Stimulated activated CD4-positive, alpha-beta T cell treated with anti-CD3 and anti-CD28 coated beads, Interleukin-15, amount 100 ng/mL, for 48 hours (primary cell): ENCODE measurements around the gene COLEC11.

ENCODE experiments used
- DNase-seq, 2 donors: peaks; one replicate each; pipeline ENCODE4 v3.0.0-alpha.2; 2020; ENCODE audit warnings: low read depth in 2 of 2

The COLEC11 gene

DNA sequence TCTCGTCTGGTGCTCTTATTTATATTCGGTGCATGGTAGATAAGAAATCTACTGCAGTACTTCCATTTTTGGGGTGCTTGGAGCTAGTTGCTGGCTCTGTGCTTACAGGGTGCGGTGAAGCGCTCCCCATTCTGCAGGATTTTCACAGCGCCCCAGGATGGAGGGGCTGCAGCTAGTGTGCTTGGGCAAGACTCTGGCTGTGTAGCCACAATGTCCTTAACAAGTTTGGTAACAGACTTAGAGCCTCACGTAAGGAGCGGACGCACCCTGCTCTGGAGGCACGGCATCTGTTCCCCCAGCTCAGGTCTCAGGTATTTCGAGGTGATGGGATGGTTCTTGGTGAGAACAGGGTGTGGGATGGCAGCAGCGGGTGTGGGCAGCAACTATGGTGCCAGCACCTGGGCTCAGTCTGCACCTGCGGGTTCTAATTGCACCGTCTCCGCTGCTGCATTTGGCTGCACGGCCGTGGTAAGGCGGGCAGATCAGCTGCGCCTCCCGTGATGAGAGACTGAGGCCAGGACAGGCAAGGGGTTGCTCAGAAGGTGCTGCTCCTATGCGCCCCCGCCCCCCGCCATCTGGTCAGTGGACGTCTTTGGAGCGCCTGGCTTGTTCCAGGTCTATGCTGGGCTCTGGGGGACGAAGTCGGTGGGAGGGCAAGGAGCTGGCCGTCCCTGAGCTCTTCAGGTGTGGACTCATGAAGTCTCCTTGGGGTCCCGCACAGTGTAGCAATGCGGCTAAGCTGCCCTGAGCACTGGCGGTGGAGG lies 43.0 kb downstream of the COLEC11 start:
- no peak for DNase-seq

DNA sequence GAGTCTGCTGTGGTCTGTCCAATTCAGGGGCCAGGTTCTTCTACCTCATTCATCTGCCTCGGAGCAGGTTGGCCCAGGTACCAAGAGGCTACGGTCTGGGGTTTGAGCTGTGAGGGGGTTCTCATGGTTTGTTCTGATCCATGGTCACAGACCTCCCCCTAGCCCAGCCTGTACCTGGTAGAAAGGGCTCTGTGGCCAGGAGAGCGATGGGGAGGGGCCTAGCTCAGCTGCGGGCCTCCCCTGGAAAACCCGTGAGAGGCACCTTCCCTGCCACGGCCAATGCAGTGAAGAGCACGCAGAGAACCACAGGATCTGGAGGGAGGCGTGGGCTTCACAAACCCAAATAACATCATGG lies 43.5 kb downstream of the COLEC11 start:
- DNase-seq, result no peak

DNA sequence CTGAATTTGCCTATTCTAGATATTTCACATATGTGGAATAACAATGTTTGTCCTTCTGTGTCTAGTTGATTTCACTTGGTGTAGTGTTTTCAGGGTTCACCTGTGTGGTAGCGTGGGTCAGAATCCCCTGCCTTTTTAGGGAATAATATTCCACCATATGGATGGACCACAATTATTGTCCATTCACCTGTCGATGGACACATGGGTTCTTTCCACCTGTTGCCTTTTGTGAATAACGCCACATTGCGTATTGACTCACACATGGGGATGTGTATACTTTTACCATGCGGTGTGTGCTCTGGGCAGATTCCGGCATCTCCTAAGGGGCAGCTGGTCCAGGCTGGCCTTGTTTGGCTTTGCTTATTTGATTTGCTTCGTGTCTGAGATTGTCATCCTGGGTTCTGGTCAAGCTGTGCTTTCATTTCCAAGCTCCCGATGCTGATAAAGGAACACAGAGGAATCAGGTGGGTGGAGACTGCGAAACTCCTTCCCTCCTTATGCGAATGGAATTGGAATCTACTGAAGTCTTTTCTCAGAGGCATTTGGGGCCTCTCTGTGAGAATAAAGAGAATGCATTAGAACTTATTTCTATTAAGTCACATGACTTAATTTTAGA lies 44.2 kb downstream of the COLEC11 start:
- DNase-seq, result no peak

DNA sequence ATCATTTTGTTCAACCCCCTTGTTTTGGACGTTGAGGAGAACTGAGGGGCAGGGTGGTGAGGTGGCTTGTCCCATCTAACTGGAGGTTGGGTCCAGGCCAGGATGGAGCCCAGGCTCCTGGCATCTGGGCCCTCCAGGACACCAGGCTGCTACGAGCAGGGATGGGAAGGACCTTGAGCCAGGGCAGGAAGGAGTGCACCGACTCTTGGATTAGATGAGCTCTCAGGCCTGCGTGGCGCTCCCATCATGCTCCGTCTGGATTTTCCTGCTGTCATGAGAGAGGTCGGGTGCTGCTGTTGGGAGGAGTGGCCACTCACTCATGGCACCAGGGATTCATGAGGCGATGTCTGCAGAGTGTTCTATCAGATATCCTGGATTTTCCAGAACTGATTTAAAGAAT lies 44.7 kb downstream of the COLEC11 start:
- DNase-seq, result no peak

- DNase-seq, result no peak
These were observed 46.3 kb downstream of the COLEC11 start for GRCh38 chr2:3641181-3641580.

GRCh38 chr2:3641841-3642421 lies 47.0 kb downstream of the COLEC11 start:
- DNase-seq, result no peak

DNA sequence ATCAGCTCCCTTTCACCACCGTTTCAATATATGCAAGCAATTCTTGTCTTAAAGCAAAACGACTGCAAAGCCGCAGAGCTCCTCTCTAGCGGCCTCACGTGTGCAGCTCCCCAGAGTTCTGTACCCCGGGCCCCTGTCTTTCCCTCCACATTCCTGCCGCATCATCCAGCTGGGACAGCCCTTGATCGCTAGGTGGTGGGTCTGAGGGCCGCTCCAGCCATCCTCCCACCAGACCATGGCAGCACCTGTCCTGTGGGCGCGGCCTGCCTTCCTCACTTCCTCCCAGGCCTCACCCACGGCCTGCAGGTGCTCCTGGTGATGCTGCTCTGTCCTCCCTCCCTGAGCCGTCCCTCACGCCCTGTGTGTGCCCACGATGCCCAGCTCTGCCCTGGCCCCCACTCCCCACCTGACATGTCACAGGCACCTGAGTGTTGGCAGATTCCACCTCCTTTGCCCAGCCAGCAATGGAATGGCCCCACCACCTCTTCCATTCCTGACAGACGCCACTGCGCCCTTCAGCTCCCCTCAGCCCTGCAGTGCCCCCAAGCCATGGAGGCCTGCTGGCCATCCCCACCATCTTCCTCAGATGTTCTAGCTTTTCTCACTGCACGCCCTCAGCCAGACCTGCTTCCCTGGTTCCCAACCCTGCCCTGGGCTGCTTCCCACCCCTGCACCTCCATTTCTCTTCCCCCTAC lies 47.8 kb downstream of the COLEC11 start:
- DNase-seq, result no peak

GRCh38 chr2:3643371-3644245 lies 48.7 kb downstream of the COLEC11 start:
- DNase-seq, result no peak

GRCh38 chr2:3644246-3644525 lies 49.3 kb downstream of the COLEC11 start:
- no peak for DNase-seq

GRCh38 chr2:3644891-3645605 lies 50.1 kb downstream of the COLEC11 start:
- no peak for DNase-seq

GRCh38 chr2:3645745-3646389 lies 51.0 kb downstream of the COLEC11 start:
- no peak for DNase-seq

DNA sequence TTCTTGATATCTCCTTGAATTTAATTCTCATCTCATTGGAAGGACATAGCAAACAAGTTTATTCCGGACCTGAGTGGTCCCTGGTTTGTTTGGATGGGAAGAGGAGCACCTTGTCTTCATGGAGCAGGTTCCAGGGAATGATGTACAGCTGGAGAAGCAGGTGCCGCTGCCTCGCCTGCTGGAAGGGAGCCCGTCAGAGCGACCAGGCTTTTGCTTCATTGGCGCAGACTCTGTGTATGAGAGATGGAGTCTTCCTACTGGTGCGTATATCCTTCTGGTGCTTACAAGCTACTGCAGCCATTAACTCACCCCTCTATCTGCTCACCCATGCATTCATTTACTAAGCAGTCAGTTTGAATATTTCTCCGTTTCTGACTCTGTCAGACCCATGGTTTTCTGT lies 51.5 kb downstream of the COLEC11 start:
- DNase-seq, result no peak

- DNase-seq, result no peak
These were observed 52.3 kb downstream of the COLEC11 start for GRCh38 chr2:3647246-3647645.

GRCh38 chr2:3647831-3648651 lies 53.1 kb downstream of the COLEC11 start:
- no peak for DNase-seq

- DNase-seq, result no peak
These were observed 53.8 kb downstream of the COLEC11 start for GRCh38 chr2:3648652-3649177.

GRCh38 chr2:3649581-3649980 lies 54.7 kb downstream of the COLEC11 start:
- no peak for DNase-seq

DNA sequence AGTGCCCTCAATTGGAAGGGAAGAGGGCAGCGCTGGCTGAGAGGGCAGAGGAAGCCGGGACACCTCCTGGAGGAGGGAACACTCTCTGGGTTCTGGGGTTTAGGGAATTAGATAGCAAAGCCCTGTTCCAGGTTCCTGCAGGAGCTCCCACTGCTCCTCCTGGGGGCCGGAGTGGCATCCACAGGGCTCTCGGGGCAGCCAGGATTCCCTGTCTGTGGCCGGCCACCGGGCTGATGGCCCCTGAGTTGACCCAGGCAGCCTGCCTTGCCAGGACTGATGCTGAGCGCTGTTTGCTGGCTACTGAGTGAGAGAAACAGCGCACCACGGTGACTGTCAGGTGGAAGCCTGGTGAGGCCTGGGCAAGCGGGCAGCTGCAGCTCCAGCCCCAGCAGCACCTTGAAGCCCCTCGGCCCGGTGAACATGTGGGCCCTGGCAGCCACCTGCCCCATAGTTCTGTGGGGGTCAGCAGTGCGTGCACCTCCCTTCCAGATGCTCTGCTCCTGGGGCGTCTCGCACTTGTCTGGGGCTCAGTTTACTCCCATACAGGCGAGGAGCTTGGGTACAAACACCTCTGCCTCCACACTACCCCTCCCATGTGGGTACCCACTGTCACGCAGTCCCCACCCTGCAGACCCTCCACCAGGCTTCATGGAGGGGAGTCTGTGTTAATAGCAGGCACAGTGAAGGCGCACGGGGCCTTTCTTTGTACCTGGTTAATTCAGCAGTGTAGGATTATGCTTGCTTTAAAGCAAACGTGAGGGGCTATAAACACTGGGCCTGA lies 55.4 kb downstream of the COLEC11 start:
- no peak for DNase-seq

DNA sequence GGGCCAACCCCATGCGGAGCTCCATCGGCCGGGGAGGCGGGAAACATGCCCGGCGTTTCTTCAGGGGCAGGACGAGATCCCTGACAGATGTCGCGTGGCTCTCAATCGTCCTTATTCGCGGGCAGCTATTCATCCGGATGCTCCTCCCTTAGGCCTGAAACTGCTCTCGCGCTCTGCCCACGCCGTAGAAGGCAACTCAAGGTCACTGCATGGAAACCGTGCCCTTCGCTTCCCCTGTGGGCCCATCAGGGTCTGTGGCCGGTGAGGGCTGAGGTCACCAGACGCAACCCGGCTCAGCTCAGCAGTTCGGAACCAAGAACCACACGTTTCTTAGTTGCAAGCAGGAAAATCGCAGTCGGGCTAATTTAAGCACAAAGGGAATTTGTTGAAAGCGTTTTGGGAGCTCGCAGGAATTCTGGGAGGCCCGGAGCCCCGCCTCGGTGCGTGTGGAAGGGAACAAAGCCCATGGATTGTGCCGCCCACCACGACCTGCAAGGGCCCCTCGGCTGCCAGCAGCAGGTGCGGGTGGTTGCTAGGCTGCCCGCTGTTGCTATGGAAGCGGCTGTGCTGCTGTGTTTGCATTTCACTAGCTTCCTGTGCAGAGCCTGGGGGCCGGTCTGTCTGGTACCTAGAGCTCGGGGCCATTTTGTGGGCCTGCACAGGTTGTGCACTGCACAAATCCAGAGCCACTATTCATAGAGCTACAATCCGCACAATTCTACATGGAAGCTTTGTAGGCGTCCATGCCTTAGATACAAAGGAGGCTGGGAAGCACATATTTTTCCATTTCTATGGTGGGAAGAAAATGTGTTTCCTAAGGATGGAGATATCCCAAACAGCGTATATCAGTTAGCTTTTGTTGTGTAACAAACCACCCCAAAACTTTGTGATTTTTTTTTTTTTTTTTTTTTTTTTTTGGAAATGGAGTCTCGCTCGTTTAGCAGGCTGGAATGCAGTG lies 57.1 kb downstream of the COLEC11 start:
- peak; percentile 53 to 60 for DNase-seq
